Measurements from ENCODE around the gene ZNF746. TPM values are rescaled to one million over a fixed set of nuclear protein-coding genes. Genes with fewer than 3 reads are reported as not detected.
"Not testable (repeated sequence)": the region's sequence is repeated elsewhere in the genome, so short reads cannot be mapped to it uniquely, and the experiment has no call there.

Gene ZNF746
- total RNA-seq, 1 experiment from 2014 or later: 20.9 TPM

GRCh38 chr7:149459540-149460452 is 37.8 kb downstream of the ZNF746 start:
- no peak for DNase-seq (ENCODE audit: low spot score)

GRCh38 chr7:149459201-149459539 is 38.4 kb downstream of the ZNF746 start:
- DNase-seq (ENCODE audit: low spot score): no peak

GRCh38 chr7:149458235-149458634 is 39.4 kb downstream of the ZNF746 start:
- no peak for DNase-seq (ENCODE audit: low spot score)

GRCh38 chr7:149457766-149458165 is 39.8 kb downstream of the ZNF746 start:
- no peak for DNase-seq (ENCODE audit: low spot score)

GRCh38 chr7:149456506-149457421 is 40.8 kb downstream of the ZNF746 start:
- no peak for DNase-seq (ENCODE audit: low spot score)

- no peak for DNase-seq (ENCODE audit: low spot score)
Observed at GRCh38 chr7:149455175-149455950, 42.2 kb downstream of the ZNF746 start.

GRCh38 chr7:149454750-149455149 is 42.9 kb downstream of the ZNF746 start:
- no peak for DNase-seq (ENCODE audit: low spot score)

GRCh38 chr7:149454006-149454405 is 43.6 kb downstream of the ZNF746 start:
- no peak for DNase-seq (ENCODE audit: low spot score)

GRCh38 chr7:149450821-149451220 is 46.8 kb downstream of the ZNF746 start:
- DNase-seq (ENCODE audit: low spot score): no peak

GRCh38 chr7:149449897-149450296 is 47.7 kb downstream of the ZNF746 start:
- DNase-seq (ENCODE audit: low spot score): no peak

- DNase-seq (ENCODE audit: low spot score): no peak
Observed at GRCh38 chr7:149448961-149449360, 48.6 kb downstream of the ZNF746 start.

GRCh38 chr7:149446026-149446425 is 51.6 kb downstream of the ZNF746 start:
- not testable (repeated sequence) for DNase-seq (ENCODE audit: low spot score)

GRCh38 chr7:149444287-149444686 is 53.3 kb downstream of the ZNF746 start:
- DNase-seq (ENCODE audit: low spot score): no peak

GRCh38 chr7:149443523-149443922 is 54.1 kb downstream of the ZNF746 start:
- DNase-seq (ENCODE audit: low spot score): no peak

GRCh38 chr7:149442924-149443323 is 54.7 kb downstream of the ZNF746 start:
- no peak for DNase-seq (ENCODE audit: low spot score)

GRCh38 chr7:149440222-149440621 is 57.4 kb downstream of the ZNF746 start:
- no peak for DNase-seq (ENCODE audit: low spot score)

- no peak for DNase-seq (ENCODE audit: low spot score)
Observed at GRCh38 chr7:149436358-149436757, 61.3 kb downstream of the ZNF746 start.

GRCh38 chr7:149433124-149433523 is 64.5 kb downstream of the ZNF746 start:
- no peak for DNase-seq (ENCODE audit: low spot score)

- no peak for DNase-seq (ENCODE audit: low spot score)
Observed at GRCh38 chr7:149432121-149432691, 65.4 kb downstream of the ZNF746 start.

GRCh38 chr7:149431486-149432120 is 66.0 kb downstream of the ZNF746 start:
- DNase-seq (ENCODE audit: low spot score): no peak

GRCh38 chr7:149430192-149430591 is 67.4 kb downstream of the ZNF746 start:
- DNase-seq (ENCODE audit: low spot score): no peak

Measured in A172 (cell line).